H9 (cell line): ENCODE results near the gene FGF4. TPM values are rescaled to one million over a fixed set of nuclear protein-coding genes. Genes with fewer than 3 reads are reported as not detected.

ENCODE experiments used
- DNase-seq: peaks from one replicate; pipeline ENCODE4 v3.0.0-alpha.2; 2017
- H2AFZ ChIP-seq: one replicate; pipeline ENCODE4 v1.6.1; 2013; ENCODE audit warnings: mild to moderate bottlenecking, low read length, control low read depth, moderate library complexity
- H2AK5ac ChIP-seq: 2 replicates; pipeline ENCODE4 v1.6.1; 2013; ENCODE audit warnings: low read length, control low read depth, mixed read lengths; ENCODE audit not compliant: insufficient read length
- H2BK120ac ChIP-seq: one replicate; pipeline ENCODE4 v1.6.1; 2013; ENCODE audit warnings: low read depth, mild to moderate bottlenecking, low read length, control low read depth, inconsistent platforms; ENCODE audit not compliant: poor library complexity, severe bottlenecking
- H2BK12ac ChIP-seq: 2 replicates; pipeline ENCODE4 v1.6.1; 2013; ENCODE audit warnings: low read length, control low read depth, mixed read lengths, low read depth; ENCODE audit not compliant: insufficient read length
- H2BK15ac ChIP-seq: 2 replicates; pipeline ENCODE4 v1.6.1; 2013; ENCODE audit warnings: low read depth, low read length, control low read depth
- H2BK20ac ChIP-seq: one replicate; pipeline ENCODE4 v1.6.1; 2013; ENCODE audit warnings: low read depth, mild to moderate bottlenecking, low read length, control low read depth, inconsistent platforms; ENCODE audit not compliant: poor library complexity, severe bottlenecking
- H2BK5ac ChIP-seq: 2 replicates; pipeline ENCODE4 v1.6.1; 2013; ENCODE audit warnings: low read length, control low read depth, mixed read lengths; ENCODE audit not compliant: insufficient read length
- H3K14ac ChIP-seq: 2 replicates; pipeline ENCODE4 v1.6.1; 2013; ENCODE audit warnings: low read length, control low read depth; ENCODE audit not compliant: insufficient read depth
- H3K18ac ChIP-seq: 2 replicates; pipeline ENCODE4 v1.6.1; 2013; ENCODE audit warnings: low read depth, mild to moderate bottlenecking, mixed read lengths, low read length, control low read depth; ENCODE audit not compliant: insufficient read length
- H3K23ac ChIP-seq: 2 replicates; pipeline ENCODE4 v1.6.1; 2013; ENCODE audit warnings: low read length, control low read depth, mixed read lengths, low read depth; ENCODE audit not compliant: insufficient read length
- H3K23me2 ChIP-seq: 2 replicates; pipeline ENCODE4 v1.6.1; 2013; ENCODE audit warnings: low read depth, mild to moderate bottlenecking, mixed read lengths, low read length, control low read depth; ENCODE audit not compliant: insufficient read length, poor library complexity, severe bottlenecking
- H3K27ac ChIP-seq: 2 replicates; pipeline ENCODE4 v1.5.1; 2013; ENCODE audit warnings: low read length, control low read depth, mixed read lengths, low read depth; ENCODE audit not compliant: insufficient read length
- H3K27me3 ChIP-seq: 2 replicates; pipeline ENCODE4 v1.6.1; 2013; ENCODE audit warnings: low read length, control low read depth, inconsistent platforms; ENCODE audit not compliant: insufficient read depth
- H3K4ac ChIP-seq: 2 replicates; pipeline ENCODE4 v1.6.1; 2013; ENCODE audit warnings: low read depth, mild to moderate bottlenecking, control low read depth, inconsistent platforms, low read length, moderate library complexity
- H3K4me1 ChIP-seq: 2 replicates; pipeline ENCODE4 v1.6.1; 2013; ENCODE audit warnings: low read length, control low read depth, inconsistent platforms; ENCODE audit not compliant: insufficient read depth
- H3K4me2 ChIP-seq: 2 replicates; pipeline ENCODE4 v1.6.1; 2013; ENCODE audit warnings: low read length, control low read depth, mixed read lengths; ENCODE audit not compliant: insufficient read length, insufficient read depth
- H3K56ac ChIP-seq: 2 replicates; pipeline ENCODE4 v1.6.1; 2013; ENCODE audit warnings: low read depth, mild to moderate bottlenecking, mixed read lengths, low read length, control low read depth; ENCODE audit not compliant: insufficient read length
- H3K79me1 ChIP-seq: 2 replicates; pipeline ENCODE4 v1.6.1; 2013; ENCODE audit warnings: low read depth, mild to moderate bottlenecking, moderate library complexity, low read length, control low read depth, inconsistent platforms; ENCODE audit not compliant: insufficient read depth, poor library complexity, severe bottlenecking
- H3K79me2 ChIP-seq: 2 replicates; pipeline ENCODE4 v1.6.1; 2013; ENCODE audit warnings: low read length, control low read depth, inconsistent platforms; ENCODE audit not compliant: insufficient read depth
- H3K9ac ChIP-seq: 2 replicates; pipeline ENCODE4 v1.6.1; 2013; ENCODE audit warnings: low read length, control low read depth, mixed read lengths; ENCODE audit not compliant: insufficient read length; ENCODE audit errors: extremely low read depth
- H3K9me3 ChIP-seq: one replicate; pipeline ENCODE4 v1.6.1; 2013; ENCODE audit warnings: low read depth, low read length, inconsistent platforms; ENCODE audit not compliant: control insufficient read depth
- H3T11ph ChIP-seq: one replicate; pipeline ENCODE4 v1.6.1; 2013; ENCODE audit warnings: mild to moderate bottlenecking, low read length, control low read depth, inconsistent platforms
- H4K20me1 ChIP-seq: one replicate; pipeline ENCODE4 v1.6.1; 2013; ENCODE audit not compliant: control insufficient read depth, insufficient read length, insufficient read depth
- H4K5ac ChIP-seq: 2 replicates; pipeline ENCODE4 v1.6.1; 2013; ENCODE audit warnings: low read depth, mild to moderate bottlenecking, mixed read lengths, low read length, control low read depth; ENCODE audit not compliant: insufficient read length
- H4K8ac ChIP-seq: replicated peaks from 2 replicates; pipeline ENCODE4 v1.6.1; 2013; ENCODE audit warnings: low read length, control low read depth, mixed read lengths, low read depth; ENCODE audit not compliant: insufficient read length
- H4K91ac ChIP-seq: 2 replicates; pipeline ENCODE4 v1.6.1; 2013; ENCODE audit warnings: low read depth, mild to moderate bottlenecking, moderate library complexity, mixed read lengths, low read length, control low read depth; ENCODE audit not compliant: insufficient read length
- H3K27ac Mint-ChIP-seq, 3 experiments: 2 replicates in 2 of 3; 3 replicates in 1 of 3; pipeline ENCODE4 v1.8.0; 2020 to 2021; ENCODE audit warnings: mixed read lengths in 3 of 3, mild to moderate bottlenecking in 1 of 3, moderate library complexity in 1 of 3
- H3K27me3 Mint-ChIP-seq: 2 replicates; pipeline ENCODE4 v1.8.0; 2021; ENCODE audit warnings: low read depth, mild to moderate bottlenecking, moderate library complexity, mixed read lengths
- H3K36me3 Mint-ChIP-seq, 3 experiments: 2 replicates in 2 of 3; 3 replicates in 1 of 3; pipeline ENCODE4 v1.8.0; 2020 to 2021; ENCODE audit warnings: low read depth in 3 of 3, mixed read lengths in 3 of 3; ENCODE audit not compliant: insufficient read depth in 1 of 3
- H3K4me1 Mint-ChIP-seq, 2 experiments: 2 replicates each; pipeline ENCODE4 v1.8.0; 2020; ENCODE audit warnings: mixed read lengths in 2 of 2
- H3K4me3 Mint-ChIP-seq, 2 experiments: 2 replicates in 1 of 2; 3 replicates in 1 of 2; pipeline ENCODE4 v1.8.0; 2020 to 2021; ENCODE audit warnings: mild to moderate bottlenecking in 2 of 2, mixed read lengths in 2 of 2, moderate library complexity in 1 of 2
- H3K9me3 Mint-ChIP-seq, 2 experiments: 2 replicates in 1 of 2; 3 replicates in 1 of 2; pipeline ENCODE4 v1.8.0; 2020; ENCODE audit warnings: mild to moderate bottlenecking in 2 of 2, mixed read lengths in 2 of 2, moderate library complexity in 1 of 2
- WGBS: extraction: QIAGEN DNeasy Blood & Tissue Kit; methylation state at CpG from one replicate; pipeline ENCODE4 v1.1.7; 2013; ENCODE audit warnings: missing lambda C conversion rate, low lambda C conversion rate, mixed read lengths; ENCODE audit not compliant: insufficient read length; ENCODE audit errors: extremely low coverage; 5-methylcytosine and 5-hydroxymethylcytosine counted together
- total RNA-seq: library from RNA; stranded (reverse); gene quantifications from 2 replicates; pipeline ENCODE4 v1.2.1, GENCODE V29; 2021
- TF ChIP-seq, protein P1 (sequence below): fragments of 200-600 bp; sonication (generic); conservative IDR thresholded peaks from 3 replicates; pipeline ENCODE4 v1.8.0; 2021; ENCODE audit warnings: antibody characterized with exemption, mild to moderate bottlenecking

The FGF4 gene
- total RNA-seq, 1 experiment from 2014 or later, result 0.68 TPM

GRCh38 chr11:69787457-69787856 is 12.3 kb upstream of the FGF4 start:
- Histone ChIP-seq H3K79me1 (no peaks in the 10 kb centered on the region), H3T11ph (no peak overlapping the region), H3K9ac (no peak overlapping the region), H3K4me2 (no peak overlapping the region), H4K20me1 (no peaks in the 10 kb centered on the region), H3K14ac (0 out of 2 replicates have a peak overlapping the region, but pooled peaks have one; percentile 47), H3K27ac (no peak overlapping the region), H3K9me3 (no peaks in the 10 kb centered on the region), H3K56ac (no peak overlapping the region), H3K27me3 (no peaks in the 10 kb centered on the region), H4K5ac (no peak overlapping the region), H2BK15ac (no peak overlapping the region), H3K23ac (no peak overlapping the region), H4K91ac (no peak overlapping the region), H3K4me1 (0 out of 2 replicates have a peak, but pooled peaks cover 2% of the 10 kb centered on the region), H3K4ac (no peak overlapping the region), H4K8ac (no peak overlapping the region), H2BK5ac (no peak overlapping the region), H3K18ac (no peak overlapping the region), H2BK12ac (no peak overlapping the region), H2AK5ac (no peak overlapping the region), H2AFZ (no peak overlapping the region), H3K79me2 (no peaks in the 10 kb centered on the region), H3K23me2 (no peaks in the 10 kb centered on the region), H2BK120ac (no peak overlapping the region), H2BK20ac (no peak overlapping the region)
- WGBS, result no CpG with 5 or more reads among the region's 4 CpGs
- Mint-ChIP-seq H3K4me1 (peaks cover 8 to 10% of the 10 kb centered on the region in 2 experiments), H3K27me3 (peaks cover 2% of the 10 kb centered on the region; the same call in 1 of the 2 replicates), H3K9me3 (no peaks in the 10 kb centered on the region), H3K4me3 (no peak overlapping the region), H3K27ac (peak overlapping the region in 1 of 3 experiments; percentile 66; a peak in 3 of 7 replicates), H3K36me3 (no peaks in the 10 kb centered on the region)
- DNase-seq, result no peak
- TF ChIP-seq, protein P1, sequence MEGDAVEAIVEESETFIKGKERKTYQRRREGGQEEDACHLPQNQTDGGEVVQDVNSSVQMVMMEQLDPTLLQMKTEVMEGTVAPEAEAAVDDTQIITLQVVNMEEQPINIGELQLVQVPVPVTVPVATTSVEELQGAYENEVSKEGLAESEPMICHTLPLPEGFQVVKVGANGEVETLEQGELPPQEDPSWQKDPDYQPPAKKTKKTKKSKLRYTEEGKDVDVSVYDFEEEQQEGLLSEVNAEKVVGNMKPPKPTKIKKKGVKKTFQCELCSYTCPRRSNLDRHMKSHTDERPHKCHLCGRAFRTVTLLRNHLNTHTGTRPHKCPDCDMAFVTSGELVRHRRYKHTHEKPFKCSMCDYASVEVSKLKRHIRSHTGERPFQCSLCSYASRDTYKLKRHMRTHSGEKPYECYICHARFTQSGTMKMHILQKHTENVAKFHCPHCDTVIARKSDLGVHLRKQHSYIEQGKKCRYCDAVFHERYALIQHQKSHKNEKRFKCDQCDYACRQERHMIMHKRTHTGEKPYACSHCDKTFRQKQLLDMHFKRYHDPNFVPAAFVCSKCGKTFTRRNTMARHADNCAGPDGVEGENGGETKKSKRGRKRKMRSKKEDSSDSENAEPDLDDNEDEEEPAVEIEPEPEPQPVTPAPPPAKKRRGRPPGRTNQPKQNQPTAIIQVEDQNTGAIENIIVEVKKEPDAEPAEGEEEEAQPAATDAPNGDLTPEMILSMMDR, result no peak
